ENCODE data around the gene LOXHD1.

DNA sequence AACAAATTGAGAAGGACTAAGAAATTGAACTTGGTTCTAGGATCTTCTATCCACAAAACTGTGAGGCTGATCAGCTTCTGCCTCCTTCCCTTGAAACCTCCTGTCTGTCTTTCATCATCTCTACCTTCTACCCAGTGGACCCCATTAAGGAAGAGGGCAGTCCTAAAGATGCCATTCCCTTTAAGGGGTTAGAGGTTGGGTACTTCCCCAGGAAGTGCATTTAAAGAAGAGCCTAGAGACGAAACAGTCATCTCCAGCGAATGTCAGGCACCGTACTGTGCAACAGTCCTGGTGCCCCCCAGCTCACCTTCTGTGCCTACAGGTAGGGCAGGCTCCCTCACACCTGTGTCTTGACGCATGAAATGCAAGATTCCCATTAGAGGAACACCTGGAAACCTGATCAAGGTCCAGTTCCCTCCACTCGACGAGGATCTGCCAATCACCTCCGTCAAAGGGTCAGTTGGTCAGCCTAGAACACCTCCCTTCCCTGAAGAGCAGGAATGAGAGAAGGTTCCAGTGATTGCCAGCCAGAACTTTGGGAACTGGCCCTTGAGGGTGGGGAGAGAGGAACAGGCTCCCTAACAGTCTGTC lies 20.9 kb downstream of the LOXHD1 start:
- TF ChIP-seq, protein P1, sequence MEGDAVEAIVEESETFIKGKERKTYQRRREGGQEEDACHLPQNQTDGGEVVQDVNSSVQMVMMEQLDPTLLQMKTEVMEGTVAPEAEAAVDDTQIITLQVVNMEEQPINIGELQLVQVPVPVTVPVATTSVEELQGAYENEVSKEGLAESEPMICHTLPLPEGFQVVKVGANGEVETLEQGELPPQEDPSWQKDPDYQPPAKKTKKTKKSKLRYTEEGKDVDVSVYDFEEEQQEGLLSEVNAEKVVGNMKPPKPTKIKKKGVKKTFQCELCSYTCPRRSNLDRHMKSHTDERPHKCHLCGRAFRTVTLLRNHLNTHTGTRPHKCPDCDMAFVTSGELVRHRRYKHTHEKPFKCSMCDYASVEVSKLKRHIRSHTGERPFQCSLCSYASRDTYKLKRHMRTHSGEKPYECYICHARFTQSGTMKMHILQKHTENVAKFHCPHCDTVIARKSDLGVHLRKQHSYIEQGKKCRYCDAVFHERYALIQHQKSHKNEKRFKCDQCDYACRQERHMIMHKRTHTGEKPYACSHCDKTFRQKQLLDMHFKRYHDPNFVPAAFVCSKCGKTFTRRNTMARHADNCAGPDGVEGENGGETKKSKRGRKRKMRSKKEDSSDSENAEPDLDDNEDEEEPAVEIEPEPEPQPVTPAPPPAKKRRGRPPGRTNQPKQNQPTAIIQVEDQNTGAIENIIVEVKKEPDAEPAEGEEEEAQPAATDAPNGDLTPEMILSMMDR (conservative IDR thresholded peaks at IDR 0.05; ENCODE audit: low read depth, low read length) = no peak
- TF ChIP-seq EZH2 (IDR thresholded peaks at IDR 0.05; ENCODE audit: borderline replicate concordance, low read depth, low read length, poor library complexity, severe bottlenecking) = no peak
